GM19023 (cell line): Measurements from ENCODE around the gene ARL11.

Source experiments
- ATAC-seq: cut with Tn5 transposase; IDR thresholded peaks from one replicate; pipeline ENCODE4 v1.9.1; 2021; ENCODE audit warnings: mild to moderate bottlenecking, moderate library complexity; ENCODE audit not compliant: unreplicated experiment

ARL11 gene

DNA sequence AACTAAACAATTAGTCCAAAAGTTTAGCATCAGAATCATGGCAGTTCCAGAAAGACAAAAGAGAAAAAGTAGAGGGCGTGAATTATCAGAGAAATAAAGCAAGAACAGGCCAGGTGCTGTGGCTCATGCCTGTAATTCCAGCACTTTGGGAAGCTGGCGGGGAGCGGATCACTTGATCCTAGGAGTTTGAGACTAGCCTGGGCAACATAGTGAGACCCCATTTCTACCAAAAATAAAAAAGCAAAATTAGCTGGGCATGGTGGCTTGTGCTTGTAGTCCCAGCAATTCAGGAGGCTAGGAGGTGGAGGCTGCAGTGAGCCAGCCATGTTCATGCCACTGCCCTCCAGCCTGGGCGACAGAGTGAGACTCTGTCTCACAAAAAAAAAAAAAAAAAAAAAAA lies 18.4 kb downstream of the ARL11 start:
- ATAC-seq: no peak

DNA sequence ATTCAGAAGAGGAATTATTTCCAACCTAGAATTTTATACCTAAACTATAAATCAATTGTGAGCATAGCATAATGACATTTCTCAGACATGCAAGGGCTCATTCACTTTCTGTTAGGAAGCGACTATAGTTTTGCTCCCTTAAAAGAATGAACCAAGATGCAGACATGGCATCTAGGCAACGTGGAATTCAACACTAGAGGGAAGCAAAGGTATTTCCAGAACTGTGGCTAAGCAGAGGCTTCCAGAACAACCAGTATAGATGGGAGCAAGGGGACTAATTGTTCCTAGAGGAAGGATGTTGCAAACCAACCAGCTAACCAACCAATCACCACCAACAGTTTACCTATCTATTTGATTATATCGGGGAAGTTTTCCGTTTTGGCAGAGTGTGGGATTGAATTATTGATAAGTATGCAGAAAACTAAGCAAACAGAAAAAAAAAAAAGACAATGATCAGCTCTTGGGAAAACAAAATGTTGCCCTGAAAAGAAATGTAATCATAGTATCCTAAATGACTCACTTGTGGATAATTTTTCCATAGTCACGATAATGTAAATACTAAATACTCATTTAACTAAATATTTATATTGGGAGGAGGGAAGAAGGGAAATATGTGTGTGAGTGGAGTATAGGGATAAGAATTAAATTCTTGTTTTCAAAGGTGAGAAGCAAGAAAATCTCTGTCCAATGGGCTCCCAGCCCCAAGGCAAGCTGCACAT lies 21.1 kb downstream of the ARL11 start:
- ATAC-seq: no peak

DNA sequence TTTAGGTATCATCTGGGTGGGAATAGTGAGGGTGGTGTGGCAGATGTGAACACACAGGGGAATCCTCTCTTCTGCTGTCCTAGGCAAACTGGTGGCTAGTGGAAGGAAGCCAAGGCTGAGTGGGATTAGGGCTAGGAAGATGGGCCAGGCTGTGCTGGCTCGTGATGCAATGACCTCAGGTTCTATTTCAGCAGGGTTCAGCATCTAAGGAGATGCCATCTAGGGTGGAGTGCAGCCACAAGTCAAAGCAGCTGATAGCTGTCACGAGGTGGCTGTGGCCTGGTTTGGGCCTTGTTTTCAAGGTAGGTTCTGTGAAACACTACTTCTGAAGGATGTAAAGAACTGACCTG lies 21.6 kb downstream of the ARL11 start:
- ATAC-seq: no peak

DNA sequence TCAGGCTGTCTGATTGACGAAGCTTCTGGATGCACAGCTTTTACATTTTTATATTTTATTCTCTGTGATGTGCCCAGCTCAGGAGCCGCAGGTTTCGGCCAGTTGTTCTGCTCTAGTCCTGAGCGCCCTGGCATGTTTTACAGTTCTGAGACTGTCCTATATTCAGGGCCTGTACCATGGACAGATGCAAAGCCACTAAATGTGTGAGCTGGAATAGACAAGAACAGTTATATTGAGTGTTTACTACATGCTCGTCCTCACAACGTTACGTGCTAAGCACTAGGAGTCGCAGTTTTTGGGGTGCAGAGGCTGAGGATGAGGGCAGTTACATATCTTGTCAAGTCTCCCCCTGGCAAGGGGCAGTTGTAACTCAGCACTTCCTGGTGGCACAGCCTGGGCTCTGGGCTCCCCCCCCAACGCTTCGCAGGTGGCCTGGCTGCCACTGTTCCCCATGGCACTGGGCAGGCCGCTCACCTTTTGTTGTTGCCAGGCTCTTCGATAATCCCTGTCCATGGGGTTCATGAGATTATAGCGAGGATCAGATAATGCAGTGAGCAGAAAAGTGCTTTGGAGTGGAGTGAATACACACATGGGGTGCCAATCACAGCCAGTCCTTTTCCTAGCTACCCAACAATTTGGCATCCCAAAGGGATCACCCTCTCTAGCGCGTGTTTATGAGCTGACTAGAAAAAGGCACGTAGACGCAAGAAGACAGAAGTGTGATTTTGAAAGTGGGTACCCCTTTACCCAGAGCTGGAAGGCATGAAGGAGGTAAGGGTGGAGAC lies 23.5 kb downstream of the ARL11 start:
- ATAC-seq: no peak

DNA sequence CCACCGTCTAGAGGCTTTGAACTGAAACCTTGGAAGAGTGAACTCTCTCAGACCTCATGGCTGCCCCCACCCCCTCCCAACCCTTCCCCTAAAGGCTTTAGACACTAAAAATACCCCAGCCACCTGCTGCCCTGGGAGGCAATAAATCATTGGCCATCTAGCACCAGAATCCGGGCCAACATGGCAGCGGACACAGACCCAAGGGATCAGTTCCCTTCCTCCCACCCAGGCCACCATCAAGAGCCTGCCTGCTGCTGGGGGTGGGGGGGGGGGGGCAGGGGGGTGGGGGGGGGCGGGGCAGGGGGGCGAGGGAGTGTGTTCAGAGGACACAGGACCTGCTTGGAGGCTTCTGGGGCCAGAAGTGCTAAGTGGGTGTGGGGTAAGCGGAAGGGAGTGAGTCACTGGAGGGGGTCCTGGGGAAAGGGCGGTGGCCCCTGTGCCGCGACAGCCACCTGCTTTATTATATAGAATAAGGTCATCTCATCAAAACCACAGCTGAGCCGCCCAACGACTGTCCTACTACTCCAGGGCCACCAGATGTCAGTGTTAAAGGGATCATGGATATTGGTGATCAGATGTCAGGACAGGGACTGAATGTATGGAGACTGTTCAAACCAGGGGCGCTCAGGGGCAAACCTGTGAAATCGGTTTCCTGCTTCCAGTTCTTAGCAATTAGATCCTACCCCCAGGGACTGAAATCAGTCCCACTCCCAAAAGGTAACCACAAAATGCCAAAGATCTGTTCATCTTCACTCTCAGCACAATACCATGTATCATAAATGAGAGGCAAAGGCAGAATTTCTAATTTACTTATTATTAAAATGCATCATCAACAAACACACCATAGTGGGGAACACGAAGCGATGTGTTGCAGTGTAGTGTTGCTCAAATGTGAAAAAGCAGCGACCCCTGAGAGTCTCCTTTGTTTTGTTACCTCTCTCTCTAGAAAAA lies 24.3 kb downstream of the ARL11 start:
- ATAC-seq: no peak

DNA sequence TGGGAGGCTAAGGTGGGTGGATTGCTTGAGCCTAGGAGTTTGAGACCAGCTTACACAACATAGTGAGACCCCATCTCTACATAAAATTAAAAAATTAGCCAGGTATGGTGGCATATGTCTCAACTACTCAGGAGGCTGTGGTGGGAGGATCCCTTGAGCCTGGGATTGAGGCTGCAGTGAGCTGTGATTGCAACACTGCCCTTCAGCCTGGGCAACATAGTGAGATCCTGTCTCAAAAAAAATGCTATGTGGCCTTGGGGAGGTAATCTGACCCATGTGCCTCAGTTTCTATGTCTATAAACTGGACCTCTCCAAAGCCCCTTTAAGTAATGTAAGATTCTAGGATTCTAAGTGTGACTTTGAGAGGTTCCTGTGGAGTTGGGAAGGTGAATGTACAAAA lies 25.2 kb downstream of the ARL11 start:
- no peak for ATAC-seq

DNA sequence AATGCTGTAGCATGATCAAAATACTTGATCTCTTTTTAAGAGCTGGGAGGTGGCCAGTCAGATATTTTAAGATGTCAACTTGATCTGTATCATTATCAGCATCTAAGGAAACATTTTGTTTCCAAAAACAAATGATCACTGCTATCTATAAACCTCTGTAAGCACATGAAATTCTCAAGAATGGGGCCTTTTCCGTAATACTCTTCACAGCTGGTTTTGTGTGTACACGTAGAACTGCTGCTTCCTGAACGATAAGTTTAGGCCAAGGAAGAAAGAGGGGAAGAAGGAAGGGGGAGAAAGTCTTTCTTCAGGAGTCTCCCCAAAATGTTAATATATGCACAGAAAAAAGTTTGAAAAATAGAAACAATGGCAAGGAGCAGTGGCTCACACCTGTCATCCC lies 25.7 kb downstream of the ARL11 start:
- ATAC-seq: no peak

DNA sequence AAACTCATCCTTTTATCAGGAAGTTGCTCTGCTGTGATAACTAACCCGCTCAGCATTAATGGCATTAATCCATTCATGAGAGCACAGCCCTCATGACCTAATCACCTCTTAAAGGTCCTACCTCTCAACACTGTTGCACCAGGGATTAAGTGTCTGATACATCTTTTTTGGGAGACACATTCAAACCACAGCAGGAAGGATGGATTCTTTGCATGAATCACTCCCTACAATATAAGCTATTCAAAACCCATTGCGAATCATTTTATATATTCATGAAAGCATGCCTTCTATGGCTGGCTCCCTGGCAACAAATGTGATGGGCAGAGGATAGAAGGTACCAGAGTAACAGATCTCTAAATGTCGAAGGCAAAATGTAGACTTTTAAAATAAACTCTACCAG lies 27.6 kb downstream of the ARL11 start:
- ATAC-seq: no peak

DNA sequence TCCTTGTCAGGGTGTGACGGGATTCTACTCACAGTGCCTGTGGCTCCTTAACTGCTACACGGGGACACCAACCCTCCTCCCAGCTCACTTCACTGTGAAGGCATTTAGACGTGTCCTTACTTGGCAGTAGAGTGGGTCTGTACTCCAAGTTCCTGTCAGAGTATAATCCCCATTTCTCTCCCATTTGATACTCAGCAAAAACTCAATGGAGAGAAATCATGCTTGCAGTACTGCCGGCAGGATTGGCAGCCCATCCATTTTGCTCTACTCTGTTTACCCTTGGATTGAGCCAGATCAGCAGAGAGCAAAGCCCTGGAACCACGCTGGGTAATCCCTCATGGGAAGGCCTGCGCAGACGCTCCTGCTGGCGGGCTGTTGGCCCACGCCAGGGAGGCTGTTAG lies 28.9 kb downstream of the ARL11 start:
- no peak for ATAC-seq

DNA sequence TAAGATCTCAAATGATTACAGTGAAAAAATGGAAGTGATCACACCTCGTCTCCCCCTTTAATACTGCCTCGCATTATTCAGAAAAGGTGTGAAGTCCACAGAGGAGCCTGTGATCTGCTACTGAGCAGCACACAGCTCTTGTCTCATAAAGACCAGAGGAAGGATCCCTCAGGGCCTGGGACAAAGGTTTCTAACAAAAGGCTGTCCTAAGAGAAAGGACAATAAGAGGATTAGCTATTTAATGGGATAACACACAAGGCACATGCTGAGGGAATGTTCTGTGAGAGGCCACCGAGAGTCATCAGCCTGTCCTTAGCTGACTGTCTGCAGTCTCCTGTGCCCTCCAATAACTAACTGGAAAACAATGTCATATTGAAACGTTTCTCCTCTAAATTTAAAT lies 36.3 kb downstream of the ARL11 start:
- ATAC-seq: no peak

DNA sequence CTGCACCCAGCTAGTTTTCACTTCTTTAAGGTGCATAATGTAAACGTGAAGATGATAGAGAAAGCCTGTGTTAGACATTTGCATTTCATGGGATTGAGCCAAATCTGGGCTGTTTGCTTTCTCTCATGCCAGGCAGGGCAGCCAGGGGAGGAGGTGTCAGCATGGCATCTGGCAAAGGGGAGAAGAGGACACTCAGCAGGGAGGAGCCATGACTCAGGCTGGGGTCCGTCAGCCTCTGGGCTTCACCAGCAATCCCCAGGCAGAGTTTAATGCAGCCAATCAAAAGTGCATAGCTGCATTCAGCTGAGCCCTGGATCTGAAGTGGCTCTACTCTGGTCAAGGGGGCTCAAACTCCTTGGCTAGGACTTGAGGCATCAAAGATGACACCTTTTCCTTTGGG lies 39.5 kb downstream of the ARL11 start:
- ATAC-seq: no peak

DNA sequence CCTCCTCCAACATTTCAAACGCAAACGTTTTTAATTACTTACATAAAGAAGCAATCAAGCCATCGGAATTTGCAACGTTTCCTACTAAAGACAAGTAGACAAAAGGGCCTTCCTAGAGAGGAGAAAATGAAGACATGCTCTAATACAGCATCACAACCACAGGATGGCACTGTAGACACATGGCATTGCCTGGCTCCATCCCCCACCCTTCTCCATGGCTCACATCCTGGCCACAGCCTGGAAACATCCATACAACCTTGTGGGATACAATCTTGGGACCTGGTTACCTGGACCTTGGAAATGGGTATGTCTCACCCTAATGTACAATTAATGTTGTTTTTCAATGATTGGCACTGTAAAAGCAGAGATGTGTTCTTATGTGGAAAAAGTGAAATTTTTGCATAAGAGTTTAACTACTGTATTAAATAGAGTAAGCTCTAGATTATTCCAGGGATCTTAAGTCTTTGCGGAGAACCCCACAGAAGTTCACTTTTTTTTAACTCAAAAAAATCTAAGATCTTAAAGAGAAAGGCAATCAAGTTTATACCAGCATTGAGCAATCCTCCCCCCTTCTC lies 41.5 kb downstream of the ARL11 start:
- ATAC-seq: no peak

DNA sequence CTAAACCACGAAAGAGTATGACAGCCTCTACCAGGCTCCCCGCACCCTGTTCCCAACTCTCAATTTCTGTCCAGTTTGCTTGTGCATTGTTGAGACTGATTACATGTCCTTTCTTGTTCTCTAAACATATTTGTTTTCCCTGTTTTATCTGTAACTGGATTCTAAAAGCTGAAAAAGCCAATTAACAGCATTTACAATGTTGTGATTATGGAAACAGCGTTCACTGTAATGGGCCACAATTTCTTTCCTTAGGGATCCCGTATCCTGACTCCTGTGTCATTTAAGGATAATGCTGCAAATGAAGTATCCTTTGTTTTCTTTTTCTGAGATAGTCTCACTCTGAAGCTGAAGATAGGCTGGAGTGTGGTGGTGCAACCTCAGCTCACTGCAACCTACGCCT lies 42.5 kb downstream of the ARL11 start:
- no peak for ATAC-seq

DNA sequence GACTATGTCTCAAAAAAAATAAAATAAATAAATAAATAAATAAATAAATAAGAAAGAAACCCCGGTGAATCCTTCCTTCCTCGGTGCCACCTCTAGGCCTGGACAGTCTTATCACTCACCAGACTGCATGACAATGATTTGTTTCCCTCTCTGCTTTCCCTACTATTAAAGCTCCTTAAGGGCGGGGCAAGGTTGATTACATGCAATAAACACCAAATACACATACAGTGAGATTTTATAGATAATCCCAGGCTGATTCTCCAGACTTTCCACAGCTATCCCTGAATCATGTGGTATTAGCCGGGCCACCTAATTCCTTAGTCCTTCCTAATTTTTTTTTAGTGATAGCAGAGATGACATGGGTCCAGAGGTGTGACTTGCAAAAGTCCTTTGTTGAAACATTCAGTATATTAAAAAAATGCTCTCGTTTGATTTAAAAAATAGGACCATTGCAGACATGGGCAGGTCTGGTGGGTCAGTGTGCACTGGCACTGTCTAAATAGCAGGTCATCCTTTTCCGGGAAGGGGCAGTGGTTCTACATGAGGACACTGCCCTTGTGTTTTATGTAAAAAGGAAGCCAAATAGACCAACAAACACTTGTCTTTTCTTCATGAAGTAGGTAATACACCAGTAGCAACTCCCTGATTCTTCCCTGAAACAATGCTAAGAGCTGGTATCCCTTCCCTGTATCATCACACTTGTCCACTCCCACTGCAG lies 48.4 kb downstream of the ARL11 start:
- no peak for ATAC-seq

DNA sequence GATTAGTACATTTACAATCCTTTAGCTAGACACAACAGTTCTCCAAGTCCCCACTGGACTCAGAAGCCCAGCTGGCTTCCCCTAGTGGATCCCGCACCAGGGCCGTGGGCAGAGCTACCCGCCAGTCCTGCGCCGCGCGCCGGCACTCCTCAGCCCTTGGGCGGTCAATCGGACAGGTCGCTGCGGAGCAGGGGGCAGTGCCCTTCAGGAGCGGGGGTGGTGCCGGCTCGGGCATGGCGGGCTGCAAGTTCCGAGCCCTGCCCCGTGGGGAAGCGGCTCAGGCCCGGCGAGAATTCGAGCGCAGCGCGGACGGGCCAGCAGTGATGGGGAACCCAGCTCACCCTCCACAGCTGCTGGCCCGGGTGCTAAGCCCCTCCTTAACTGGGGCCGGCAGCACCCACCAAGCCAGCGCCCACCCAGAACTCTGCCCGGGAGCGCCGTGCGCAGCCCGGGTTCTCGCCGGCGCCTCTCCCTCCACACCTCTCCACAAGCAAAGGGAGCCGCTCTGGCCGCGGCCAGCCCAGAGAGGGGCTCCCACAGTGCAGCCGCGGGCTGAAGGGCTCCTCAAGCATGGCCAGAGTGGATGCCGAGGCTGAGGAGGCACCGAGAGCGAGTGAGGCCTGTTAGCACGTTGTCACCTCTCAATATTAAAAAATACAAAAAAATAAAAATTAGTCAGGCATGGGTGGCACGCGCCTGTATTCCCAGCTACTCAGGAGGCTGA lies 50.0 kb downstream of the ARL11 start:
- no peak for ATAC-seq

DNA sequence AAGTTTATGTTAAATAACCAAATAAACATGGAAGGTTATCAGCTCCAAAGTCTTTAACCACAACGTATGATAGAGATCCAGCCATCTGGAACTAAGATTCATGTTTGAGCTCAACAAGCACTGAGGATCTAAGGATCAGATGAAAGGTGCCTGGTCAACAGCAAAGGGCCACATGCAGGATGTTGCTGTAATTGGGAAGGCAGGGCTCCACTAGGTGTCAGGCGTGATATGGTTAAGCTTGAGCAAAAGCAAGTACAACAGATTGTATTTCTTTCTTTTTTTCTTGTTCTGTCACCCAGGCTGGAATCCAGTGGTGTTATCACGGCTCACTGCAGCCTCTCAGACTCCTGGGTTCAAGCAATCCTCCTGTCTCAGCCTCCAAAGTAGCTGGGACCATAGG lies 50.9 kb downstream of the ARL11 start:
- no peak for ATAC-seq

DNA sequence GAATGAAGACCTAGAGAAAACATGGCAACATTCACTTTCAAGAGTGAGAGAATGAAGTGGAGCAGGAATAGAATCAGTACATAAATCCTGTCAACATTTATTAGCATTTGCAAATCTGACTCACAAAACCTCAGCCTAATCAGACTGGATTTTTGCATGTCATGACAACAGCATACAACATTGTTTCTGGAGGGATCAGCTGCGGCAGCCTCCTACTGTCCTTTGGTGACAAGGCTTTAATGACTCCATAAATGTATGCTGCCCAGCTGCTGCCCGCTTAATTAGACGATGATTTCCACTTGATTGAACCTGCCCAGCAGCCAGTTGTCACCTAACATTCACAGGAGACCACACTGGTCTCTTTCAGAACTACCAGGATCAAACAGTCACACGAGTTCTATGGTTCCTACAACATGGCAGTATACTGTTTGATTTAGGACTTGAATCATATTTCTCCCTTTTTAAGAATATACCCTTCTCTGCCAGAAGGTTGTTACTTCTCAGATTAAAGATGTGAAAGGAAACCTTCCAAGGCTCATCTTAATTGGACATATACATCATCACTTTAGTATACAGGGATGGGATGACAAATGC lies 53.6 kb downstream of the ARL11 start:
- ATAC-seq: no peak
